Gastrocnemius medialis (tissue), 4 donors: ENCODE results near the gene APBA2. TPM values are rescaled to one million over a fixed set of nuclear protein-coding genes. Genes with fewer than 3 reads are reported as not detected.

ENCODE experiments used
- ATAC-seq, 2 donors: fragments of 150-250 bp; one replicate each; pipeline ENCODE4 v1.9.1; 2016
- DNase-seq, 2 donors: peaks; one replicate each; pipeline ENCODE4 v3.0.0-alpha.2; 2019
- H3K27ac ChIP-seq, 4 donors: fragments of 200-600 bp; sonication (generic); 1 replicate in 1 of 4; 2 replicates in 3 of 4; pipeline ENCODE4 v1.5.1; 2016 to 2018; ENCODE audit warnings: mild to moderate bottlenecking in 2 of 4, moderate library complexity in 1 of 4
- H3K27me3 ChIP-seq, 3 donors: fragments of 200-600 bp; sonication (generic) in 2 of 3; 1 replicate in 1 of 3; 2 replicates in 2 of 3; pipeline versions ENCODE4 v1.5.1 to v1.6.0; 2016 to 2019; ENCODE audit warnings: mild to moderate bottlenecking in 1 of 3, moderate library complexity in 1 of 3
- H3K36me3 ChIP-seq, 2 donors: fragments of 200-600 bp; sonication (generic) in 1 of 2; one replicate each; pipeline ENCODE4 v1.5.1; 2017 to 2018
- H3K4me1 ChIP-seq, 2 donors: fragments of 200-600 bp; sonication (generic) in 1 of 2; one replicate each; pipeline ENCODE4 v1.5.1; 2016 to 2017; ENCODE audit warnings: mild to moderate bottlenecking in 2 of 2
- H3K4me3 ChIP-seq, 4 donors: fragments of 200-600 bp; sonication (generic) in 3 of 4; 1 replicate in 1 of 4; 2 replicates in 3 of 4; pipeline ENCODE4 v1.5.1; 2016 to 2019; ENCODE audit warnings: mild to moderate bottlenecking in 2 of 4
- H3K9me3 ChIP-seq, 3 donors: fragments of 200-600 bp; sonication (generic) in 2 of 3; 1 replicate in 1 of 3; 2 replicates in 2 of 3; pipeline ENCODE4 v1.5.1; 2016 to 2019
- CTCF ChIP-seq, 5 experiments: fragments of 450-650 bp in 3 of 5; fragments of 200-600 bp in 2 of 5; sonication (generic) in 2 of 5; IDR thresholded peaks in 4 of 5; conservative IDR thresholded peaks in 1 of 5; 1 replicate in 4 of 5; 2 replicates in 1 of 5; pipeline ENCODE4 v1.5.1; 2016 to 2019; ENCODE audit warnings: antibody characterized with exemption in 5 of 5, mild to moderate bottlenecking in 3 of 5, moderate library complexity in 3 of 5
- POLR2A ChIP-seq, 2 donors: fragments of 450-650 bp; IDR thresholded peaks; one replicate each; pipeline ENCODE4 v1.6.1; 2017; ENCODE audit warnings: antibody characterized with exemption in 2 of 2, mild to moderate bottlenecking in 2 of 2, moderate library complexity in 2 of 2
- in situ Hi-C, 4 donors: fragments of 200-750 bp; cut with MboI; loops; one replicate each; pipeline versions ENCODE4 v1.15.0 to v1.8.0; 2017; ENCODE audit warnings: low sequenced_read_pairs in 4 of 4
- intact Hi-C: fragments of 100-400 bp; cut with DNase I; formaldehyde crosslinking; loops from one replicate; pipeline ENCODE4 v1.15.1; 2023; ENCODE audit warnings: low total_unique reads
- total RNA-seq, 4 donors: library from RNA; depleted of rRNA; stranded (reverse); fragments of >200 nt; gene quantifications; one replicate each; pipeline versions ENCODE4 v1.1.0 to v1.2.3, GENCODE V29; 2016

APBA2 gene
- total RNA-seq, 4 donors from 2014 or later: 0.19 to 0.31 TPM; not detected in 2

GRCh38 chr15:28982886-28983285 lies 97.1 kb downstream of the APBA2 start:
- no peak for TF ChIP-seq CTCF (IDR thresholded peaks at IDR 0.05 in 4 of 5, conservative IDR thresholded peaks at IDR 0.05 in 1 of 5)
- no peak for TF ChIP-seq POLR2A (IDR thresholded peaks at IDR 0.05)
- in situ Hi-C loops (no loop called here), intact Hi-C loops (no loop called here)
- Histone ChIP-seq H3K9me3 (no peaks in the 10 kb centered on the region), H3K27ac (no peak overlapping the region), H3K4me1 (no peaks in the 10 kb centered on the region), H3K4me3 (no peak overlapping the region), H3K36me3 (no peaks in the 10 kb centered on the region), H3K27me3 (no peaks in the 10 kb centered on the region)
- ATAC-seq: no peak
- DNase-seq: no peak

GRCh38 chr15:28983432-28984311 lies 97.9 kb downstream of the APBA2 start:
- intact Hi-C loops: no loop called here
- no peak for TF ChIP-seq POLR2A (IDR thresholded peaks at IDR 0.05)
- no peak for TF ChIP-seq CTCF (IDR thresholded peaks at IDR 0.05 in 4 of 5, conservative IDR thresholded peaks at IDR 0.05 in 1 of 5)
- ATAC-seq (no peak), DNase-seq (no peak)
- in situ Hi-C loops: no loop called here
- Histone ChIP-seq H3K4me1 (no peaks in the 10 kb centered on the region), H3K27ac (no peak overlapping the region), H3K4me3 (no peak overlapping the region), H3K36me3 (no peaks in the 10 kb centered on the region), H3K27me3 (no peaks in the 10 kb centered on the region), H3K9me3 (no peaks in the 10 kb centered on the region)

- ATAC-seq (no peak), DNase-seq (no peak)
- in situ Hi-C loops: no loop called here
- Histone ChIP-seq H3K4me1 (no peaks in the 10 kb centered on the region), H3K36me3 (no peaks in the 10 kb centered on the region), H3K27ac (no peak overlapping the region), H3K4me3 (no peak overlapping the region), H3K9me3 (no peaks in the 10 kb centered on the region), H3K27me3 (no peaks in the 10 kb centered on the region)
- no peak for TF ChIP-seq CTCF (IDR thresholded peaks at IDR 0.05 in 4 of 5, conservative IDR thresholded peaks at IDR 0.05 in 1 of 5)
- no peak for TF ChIP-seq POLR2A (IDR thresholded peaks at IDR 0.05)
- intact Hi-C loops: no loop called here
Measured at GRCh38 chr15:28984421-28985315, 98.9 kb downstream of the APBA2 start.

GRCh38 chr15:28985316-28985645 lies 99.5 kb downstream of the APBA2 start:
- no peak overlapping the region for H3K27ac ChIP-seq
- in situ Hi-C loops (no loop called here), intact Hi-C loops (no loop called here)
- no peaks in the 10 kb centered on the region for H3K36me3 ChIP-seq
- no peaks in the 10 kb centered on the region for H3K4me1 ChIP-seq
- TF ChIP-seq POLR2A (IDR thresholded peaks at IDR 0.05) (no peak), CTCF (IDR thresholded peaks at IDR 0.05 in 4 of 5, conservative IDR thresholded peaks at IDR 0.05 in 1 of 5) (no peak)
- H3K27me3 ChIP-seq: no peaks in the 10 kb centered on the region
- no peak for DNase-seq
- H3K4me3 ChIP-seq: no peak overlapping the region
- no peaks in the 10 kb centered on the region for H3K9me3 ChIP-seq
- no peak for ATAC-seq
